GM23248 (cell line): ENCODE results near the gene ASIC4.

ENCODE experiments used
- EZH2 ChIP-seq: fragments of 200-600 bp; sonication (generic); IDR thresholded peaks from 2 replicates; pipeline ENCODE4 v1.6.1; 2018; ENCODE audit warnings: antibody characterized with exemption, mild to moderate bottlenecking; ENCODE audit not compliant: insufficient read depth, poor library complexity, severe bottlenecking
- EZH2phosphoT487 ChIP-seq: fragments of 200-600 bp; sonication (generic); IDR thresholded peaks from 2 replicates; pipeline ENCODE4 v1.6.1; 2018; ENCODE audit warnings: antibody characterized with exemption, moderate library complexity, mild to moderate bottlenecking, low read depth; ENCODE audit not compliant: insufficient read depth

DNA sequence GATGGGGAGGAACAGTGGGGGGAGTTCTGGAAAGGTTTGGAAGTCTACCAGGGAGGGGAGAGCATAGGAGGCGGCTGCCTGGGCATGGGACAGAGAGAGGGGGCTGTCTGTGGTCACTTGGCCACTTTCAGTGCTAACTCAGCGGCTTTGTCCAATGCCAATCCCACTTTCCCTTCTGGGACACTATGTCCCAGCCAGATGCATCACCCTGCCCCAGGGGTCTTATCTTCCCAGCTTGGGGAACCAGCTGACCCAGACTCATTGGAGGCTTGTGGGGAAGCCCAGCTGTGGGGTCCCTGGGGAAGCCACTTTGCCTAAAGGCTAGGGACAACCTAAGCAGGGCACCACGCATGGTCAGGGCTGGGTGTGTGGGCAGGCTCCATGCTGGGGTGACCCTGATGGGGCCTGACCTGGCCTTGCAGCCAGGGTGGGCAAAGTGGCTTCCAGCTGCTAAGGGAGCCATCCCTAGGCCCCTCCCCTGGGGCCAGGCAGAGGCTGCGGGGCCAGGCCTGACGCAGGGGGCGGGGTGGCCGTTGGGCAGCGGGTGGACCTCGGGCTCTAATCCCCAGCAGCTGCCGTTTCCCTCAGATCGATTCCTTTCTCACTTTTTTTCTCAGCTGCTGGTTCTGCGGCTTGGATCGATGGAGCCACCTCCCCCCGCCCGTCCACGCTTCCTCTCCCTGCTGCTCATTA lies 1.6 kb upstream of the ASIC4 start:
- TF ChIP-seq EZH2 (no peak), EZH2phosphoT487 (no peak)
